HG03095 (cell line): Measurements from ENCODE around the gene APOE.

ENCODE experiments used
- ATAC-seq: cut with Tn5 transposase; IDR thresholded peaks from one replicate; pipeline ENCODE4 v1.9.1; 2021; ENCODE audit warnings: moderate library complexity; ENCODE audit not compliant: unreplicated experiment

The APOE gene

DNA sequence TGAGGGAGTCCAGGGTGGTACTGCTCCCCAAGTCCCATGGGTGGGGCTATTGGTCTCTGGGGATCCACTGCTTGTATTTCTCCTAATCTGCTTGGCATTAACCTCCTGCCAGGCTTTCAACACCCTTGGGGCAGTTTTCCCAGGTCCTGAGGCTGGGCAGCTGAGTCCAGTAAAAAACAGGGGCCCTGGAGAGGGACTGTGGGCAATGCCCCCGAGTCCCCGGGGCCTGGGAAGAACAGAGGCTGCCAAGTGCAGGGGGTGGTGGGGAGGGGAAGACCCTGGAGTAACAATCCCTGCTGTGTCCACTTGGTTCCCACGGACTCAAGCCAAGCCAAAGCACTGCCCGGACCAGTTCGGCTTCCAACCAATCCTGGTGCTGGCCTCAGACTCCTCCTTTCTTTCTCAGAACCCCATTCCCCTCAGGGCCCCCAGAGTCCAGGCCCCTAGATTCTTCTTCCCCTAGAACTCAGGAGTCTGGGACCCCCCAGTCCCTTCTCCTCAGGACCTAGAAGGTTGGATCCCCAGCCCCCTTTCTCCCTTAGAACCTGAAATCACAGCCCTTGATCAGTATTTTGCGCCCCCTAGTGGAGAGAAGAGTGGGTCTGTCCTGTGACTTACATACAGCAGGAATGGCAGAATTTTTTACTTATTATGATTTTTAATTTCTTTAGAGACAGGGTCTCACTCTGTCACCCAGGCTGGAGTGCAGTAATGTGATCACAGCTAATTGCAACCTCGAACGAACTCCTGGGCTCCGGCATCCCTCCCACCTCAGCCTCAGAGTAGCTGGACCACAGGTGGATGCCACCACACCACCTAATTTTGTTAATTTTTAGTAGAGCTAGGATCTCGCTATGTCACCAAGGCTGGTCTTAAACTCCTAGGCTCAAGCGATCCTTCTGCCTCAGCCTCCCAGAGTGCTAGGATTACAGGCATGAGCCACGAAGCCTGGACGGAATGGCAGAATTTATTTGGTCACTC lies 45.9 kb downstream of the APOE start:
- no peak for ATAC-seq

DNA sequence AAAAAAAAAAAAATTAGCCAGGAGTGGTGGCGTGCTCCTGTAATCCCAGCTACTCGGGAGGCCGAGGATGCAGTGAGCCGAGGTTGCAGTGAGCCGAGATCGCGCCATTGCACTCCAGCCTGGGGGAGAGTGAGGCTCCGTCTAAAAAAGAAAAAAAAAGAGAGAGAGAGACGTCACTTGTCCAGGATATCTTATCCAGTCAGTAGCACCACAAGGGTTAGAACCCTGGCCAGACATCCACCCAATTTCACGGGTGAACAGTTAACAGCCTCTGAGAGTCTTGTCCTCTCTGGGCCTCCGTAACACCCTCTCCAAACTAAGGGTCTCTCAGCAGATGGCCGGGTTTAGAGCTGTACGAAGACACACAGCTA lies 48.7 kb downstream of the APOE start:
- no peak for ATAC-seq

GRCh38 chr19:44954649-44955504 lies 49.3 kb downstream of the APOE start, which contains the start of gene CLPTM1:
Gene CLPTM1, plus strand, starts transcription at chr19:44955380. Its CDS starts 16 bp downstream, at chr19:44955396.
- ATAC-seq: peak; percentile 73

- no peak for ATAC-seq
These were observed 50.2 kb downstream of the APOE start for GRCh38 chr19:44955505-44956439.

DNA sequence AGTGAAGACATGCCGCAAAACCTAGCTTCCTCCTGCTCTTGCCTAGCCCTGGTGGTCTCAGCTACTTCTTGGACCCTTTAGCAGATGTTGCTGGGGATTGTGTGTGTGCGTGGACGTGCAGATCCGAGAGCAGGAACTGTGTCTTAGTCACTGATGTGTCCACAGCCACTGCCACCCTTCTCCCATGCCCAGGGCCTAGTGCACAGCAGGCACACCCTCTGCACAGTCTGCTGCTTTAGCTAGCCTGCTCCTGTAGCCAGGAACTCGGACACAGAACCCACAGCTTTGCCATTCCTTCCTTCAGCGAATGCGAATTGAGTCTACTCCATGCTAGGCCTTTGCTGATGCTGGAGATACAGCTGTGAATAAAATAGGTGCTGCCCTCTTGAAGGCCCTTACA lies 51.9 kb downstream of the APOE start:
- ATAC-seq: no peak

DNA sequence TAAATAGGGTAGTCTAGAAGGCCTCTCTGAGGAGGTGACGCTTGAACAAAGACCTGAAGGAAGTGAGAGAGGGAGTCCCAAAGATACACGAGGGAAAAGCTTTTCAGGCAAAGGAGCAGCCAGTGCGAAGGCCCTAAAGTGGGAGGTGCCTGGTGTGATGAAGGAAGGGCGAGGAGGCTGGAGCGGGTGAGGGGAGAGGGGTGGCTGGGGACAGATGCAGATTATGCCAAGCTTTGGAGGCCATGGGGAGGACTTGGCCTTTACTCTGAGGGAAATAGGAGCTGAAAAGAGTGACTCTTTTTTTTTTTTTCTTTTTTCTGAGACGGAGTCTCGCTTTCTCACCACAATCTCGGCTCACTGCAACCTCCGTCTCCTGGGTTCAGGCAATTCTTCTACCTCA lies 52.5 kb downstream of the APOE start:
- no peak for ATAC-seq
